HEK293 (cell line): ENCODE measurements around the gene JAZF1.

Experiments
- CTCF ChIA-PET: fragments of 350-600 bp; formaldehyde crosslinking; extraction: SDS; loops from one replicate; lab custom pipeline; 2021; ENCODE audit warnings: antibody characterized with exemption; lab: Yijun Ruan, JAX
- POLR2A ChIA-PET: fragments of 300-600 bp; formaldehyde crosslinking; extraction: SDS; loops from one replicate; lab custom pipeline; 2020; ENCODE audit warnings: antibody characterized with exemption, inconsistent platforms; lab: Yijun Ruan, JAX
- H3K27ac ChIP-seq: fragments of 200-500 bp; sonication (Bioruptor generic); 2 replicates; pipeline ENCODE4 v1.5.1; 2014; ENCODE audit warnings: low read depth, low read length, control low read depth, inconsistent platforms; ENCODE audit errors: extremely low read depth
- H3K36me3 ChIP-seq, 2 experiments: fragments of 200-500 bp in 1 of 2; sonication (Bioruptor generic) in 1 of 2; 1 replicate in 1 of 2; 2 replicates in 1 of 2; pipeline ENCODE4 v1.5.1; 2014 to 2017; ENCODE audit warnings: inconsistent platforms in 2 of 2, low read length in 2 of 2; ENCODE audit not compliant: control insufficient read depth in 2 of 2, insufficient read depth in 1 of 2
- H3K4me1 ChIP-seq: fragments of 200-500 bp; sonication (Bioruptor generic); 2 replicates; pipeline ENCODE4 v1.5.1; 2014; ENCODE audit warnings: mild to moderate bottlenecking, low read length, inconsistent platforms; ENCODE audit not compliant: control insufficient read depth, insufficient read depth
- H3K4me3 ChIP-seq: 2 replicates; pipeline ENCODE4 v1.5.1; 2011; ENCODE audit warnings: low read depth, mild to moderate bottlenecking, control low read depth, low read length, moderate library complexity
- H3K9me3 ChIP-seq: fragments of 200-500 bp; sonication (Bioruptor generic); 2 replicates; pipeline ENCODE4 v1.5.1; 2014; ENCODE audit warnings: low read depth, low read length, inconsistent platforms; ENCODE audit not compliant: control insufficient read depth, insufficient read depth
- ZBTB17 ChIP-seq: fragments of 450-650 bp; formaldehyde crosslinking; IDR thresholded peaks from 2 replicates; pipeline ENCODE4 v1.5.1; 2016; ENCODE audit warnings: missing biosample characterization, missing genetic modification characterization
- ZNF214 ChIP-seq: fragments of 450-650 bp; formaldehyde crosslinking; IDR thresholded peaks from 2 replicates; pipeline ENCODE4 v1.5.1; 2017; ENCODE audit warnings: missing biosample characterization, mild to moderate bottlenecking, missing genetic modification characterization, borderline replicate concordance
- ZNF221 ChIP-seq: fragments of 450-650 bp; formaldehyde crosslinking; IDR thresholded peaks from 2 replicates; pipeline ENCODE4 v1.5.1; 2017; ENCODE audit warnings: missing biosample characterization, missing genetic modification characterization, borderline replicate concordance
- ZNF510 ChIP-seq: fragments of 450-650 bp; formaldehyde crosslinking; IDR thresholded peaks from 2 replicates; pipeline ENCODE4 v1.5.1; 2018; ENCODE audit warnings: mild to moderate bottlenecking, missing genetic modification characterization, missing biosample characterization; ENCODE audit not compliant: insufficient replicate concordance
- ZNF658 ChIP-seq: fragments of 450-650 bp; formaldehyde crosslinking; IDR thresholded peaks from 2 replicates; pipeline ENCODE4; 2016; ENCODE audit warnings: missing biosample characterization, missing genetic modification characterization
- ZNF791 ChIP-seq: fragments of 450-650 bp; formaldehyde crosslinking; IDR thresholded peaks from 2 replicates; pipeline ENCODE4 v1.5.1; 2016; ENCODE audit warnings: missing biosample characterization, missing genetic modification characterization
- TF ChIP-seq, protein P1 (sequence below): fragments of 450-650 bp; formaldehyde crosslinking; IDR thresholded peaks from 2 replicates; pipeline ENCODE4 v1.5.1; 2016; ENCODE audit warnings: missing biosample characterization, missing genetic modification characterization
- TF ChIP-seq, protein P2 (sequence below): fragments of 450-650 bp; formaldehyde crosslinking; IDR thresholded peaks from 2 replicates; pipeline ENCODE4 v1.5.1; 2016; ENCODE audit warnings: missing biosample characterization, missing genetic modification characterization
- TF ChIP-seq, protein P3 (sequence below): fragments of 450-650 bp; formaldehyde crosslinking; IDR thresholded peaks from 2 replicates; pipeline ENCODE4 v1.5.1; 2017; ENCODE audit warnings: missing biosample characterization, missing genetic modification characterization
- TF ChIP-seq, protein P4 (sequence below): sonication (generic); formaldehyde crosslinking; IDR thresholded peaks from 2 replicates; pipeline ENCODE4 v1.8.1; 2022; ENCODE audit warnings: mild to moderate bottlenecking, moderate library complexity, missing genetic modification reagents
- TF ChIP-seq, protein P5 (sequence below): fragments of 450-650 bp; formaldehyde crosslinking; IDR thresholded peaks from 2 replicates; pipeline ENCODE4 v1.5.1; 2016; ENCODE audit warnings: missing biosample characterization, missing genetic modification characterization
- TF ChIP-seq, protein P6 (sequence below): fragments of 450-650 bp; formaldehyde crosslinking; IDR thresholded peaks from 2 replicates; pipeline ENCODE4 v1.5.1; 2016; ENCODE audit warnings: missing biosample characterization, missing genetic modification characterization, borderline replicate concordance

The JAZF1 gene

DNA sequence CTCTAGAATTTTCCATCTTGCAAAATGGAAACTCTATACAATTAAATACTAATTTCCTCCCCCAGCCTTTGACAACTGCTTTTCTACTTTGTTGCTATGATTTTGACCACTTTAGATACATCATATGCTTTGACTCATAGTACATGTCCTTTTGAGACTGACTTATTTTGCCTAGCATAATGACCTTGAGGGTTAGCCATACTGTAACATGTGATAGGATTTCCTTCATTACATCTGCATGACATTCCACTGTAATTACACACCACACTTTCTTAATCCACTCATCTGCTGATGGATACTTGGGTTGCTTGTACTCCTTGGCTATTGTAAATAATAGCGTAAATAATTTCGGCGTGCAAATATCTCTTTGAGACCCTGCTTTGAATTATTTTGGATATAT is 127.7 kb downstream of the JAZF1 start:
- H3K4me1 ChIP-seq: no peaks in the 10 kb centered on the region
- no peaks in the 10 kb centered on the region for H3K9me3 ChIP-seq
- no peak overlapping the region for H3K27ac ChIP-seq
- ChIA-PET CTCF (interaction anchor here (0.6 to 6.3 kb wide), 6 partner anchors 9 to 922 kb away, joined by 3 to 32 read pairs (median 6); partner anchors contain the start of gene HOXA4), POLR2A (interaction anchor here (0.6 kb wide), 1 partner anchor 13 kb away, joined by 3 read pairs; no protein-coding TSS in a partner anchor)
- H3K4me3 ChIP-seq: no peak overlapping the region
- H3K36me3 ChIP-seq: no peaks in the 10 kb centered on the region
- no peak for TF ChIP-seq ZNF510 (tag by site-specific recombination)
- TF ChIP-seq, protein P1, sequence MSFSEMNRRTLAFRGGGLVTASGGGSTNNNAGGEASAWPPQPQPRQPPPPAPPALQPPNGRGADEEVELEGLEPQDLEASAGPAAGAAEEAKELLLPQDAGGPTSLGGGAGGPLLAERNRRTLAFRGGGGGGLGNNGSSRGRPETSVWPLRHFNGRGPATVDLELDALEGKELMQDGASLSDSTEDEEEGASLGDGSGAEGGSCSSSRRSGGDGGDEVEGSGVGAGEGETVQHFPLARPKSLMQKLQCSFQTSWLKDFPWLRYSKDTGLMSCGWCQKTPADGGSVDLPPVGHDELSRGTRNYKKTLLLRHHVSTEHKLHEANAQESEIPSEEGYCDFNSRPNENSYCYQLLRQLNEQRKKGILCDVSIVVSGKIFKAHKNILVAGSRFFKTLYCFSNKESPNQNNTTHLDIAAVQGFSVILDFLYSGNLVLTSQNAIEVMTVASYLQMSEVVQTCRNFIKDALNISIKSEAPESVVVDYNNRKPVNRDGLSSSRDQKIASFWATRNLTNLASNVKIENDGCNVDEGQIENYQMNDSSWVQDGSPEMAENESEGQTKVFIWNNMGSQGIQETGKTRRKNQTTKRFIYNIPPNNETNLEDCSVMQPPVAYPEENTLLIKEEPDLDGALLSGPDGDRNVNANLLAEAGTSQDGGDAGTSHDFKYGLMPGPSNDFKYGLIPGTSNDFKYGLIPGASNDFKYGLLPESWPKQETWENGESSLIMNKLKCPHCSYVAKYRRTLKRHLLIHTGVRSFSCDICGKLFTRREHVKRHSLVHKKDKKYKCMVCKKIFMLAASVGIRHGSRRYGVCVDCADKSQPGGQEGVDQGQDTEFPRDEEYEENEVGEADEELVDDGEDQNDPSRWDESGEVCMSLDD (tag by site-specific recombination): no peak
- TF ChIP-seq, protein P2, sequence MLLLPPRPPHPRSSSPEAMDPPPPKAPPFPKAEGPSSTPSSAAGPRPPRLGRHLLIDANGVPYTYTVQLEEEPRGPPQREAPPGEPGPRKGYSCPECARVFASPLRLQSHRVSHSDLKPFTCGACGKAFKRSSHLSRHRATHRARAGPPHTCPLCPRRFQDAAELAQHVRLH (tag by site-specific recombination): no peak
- TF ChIP-seq, protein P3, sequence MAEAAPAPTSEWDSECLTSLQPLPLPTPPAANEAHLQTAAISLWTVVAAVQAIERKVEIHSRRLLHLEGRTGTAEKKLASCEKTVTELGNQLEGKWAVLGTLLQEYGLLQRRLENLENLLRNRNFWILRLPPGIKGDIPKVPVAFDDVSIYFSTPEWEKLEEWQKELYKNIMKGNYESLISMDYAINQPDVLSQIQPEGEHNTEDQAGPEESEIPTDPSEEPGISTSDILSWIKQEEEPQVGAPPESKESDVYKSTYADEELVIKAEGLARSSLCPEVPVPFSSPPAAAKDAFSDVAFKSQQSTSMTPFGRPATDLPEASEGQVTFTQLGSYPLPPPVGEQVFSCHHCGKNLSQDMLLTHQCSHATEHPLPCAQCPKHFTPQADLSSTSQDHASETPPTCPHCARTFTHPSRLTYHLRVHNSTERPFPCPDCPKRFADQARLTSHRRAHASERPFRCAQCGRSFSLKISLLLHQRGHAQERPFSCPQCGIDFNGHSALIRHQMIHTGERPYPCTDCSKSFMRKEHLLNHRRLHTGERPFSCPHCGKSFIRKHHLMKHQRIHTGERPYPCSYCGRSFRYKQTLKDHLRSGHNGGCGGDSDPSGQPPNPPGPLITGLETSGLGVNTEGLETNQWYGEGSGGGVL (tag by site-specific recombination): no peak
- TF ChIP-seq ZBTB17: no peak
- TF ChIP-seq, protein P4, sequence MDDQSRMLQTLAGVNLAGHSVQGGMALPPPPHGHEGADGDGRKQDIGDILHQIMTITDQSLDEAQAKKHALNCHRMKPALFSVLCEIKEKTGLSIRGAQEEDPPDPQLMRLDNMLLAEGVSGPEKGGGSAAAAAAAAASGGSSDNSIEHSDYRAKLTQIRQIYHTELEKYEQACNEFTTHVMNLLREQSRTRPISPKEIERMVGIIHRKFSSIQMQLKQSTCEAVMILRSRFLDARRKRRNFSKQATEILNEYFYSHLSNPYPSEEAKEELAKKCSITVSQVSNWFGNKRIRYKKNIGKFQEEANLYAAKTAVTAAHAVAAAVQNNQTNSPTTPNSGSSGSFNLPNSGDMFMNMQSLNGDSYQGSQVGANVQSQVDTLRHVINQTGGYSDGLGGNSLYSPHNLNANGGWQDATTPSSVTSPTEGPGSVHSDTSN: no peak
- TF ChIP-seq, protein P5, sequence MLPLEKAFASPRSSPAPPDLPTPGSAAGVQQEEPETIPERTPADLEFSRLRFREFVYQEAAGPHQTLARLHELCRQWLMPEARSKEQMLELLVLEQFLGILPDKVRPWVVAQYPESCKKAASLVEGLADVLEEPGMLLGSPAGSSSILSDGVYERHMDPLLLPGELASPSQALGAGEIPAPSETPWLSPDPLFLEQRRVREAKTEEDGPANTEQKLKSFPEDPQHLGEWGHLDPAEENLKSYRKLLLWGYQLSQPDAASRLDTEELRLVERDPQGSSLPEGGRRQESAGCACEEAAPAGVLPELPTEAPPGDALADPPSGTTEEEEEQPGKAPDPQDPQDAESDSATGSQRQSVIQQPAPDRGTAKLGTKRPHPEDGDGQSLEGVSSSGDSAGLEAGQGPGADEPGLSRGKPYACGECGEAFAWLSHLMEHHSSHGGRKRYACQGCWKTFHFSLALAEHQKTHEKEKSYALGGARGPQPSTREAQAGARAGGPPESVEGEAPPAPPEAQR (tag by site-specific recombination): no peak
- no peak for TF ChIP-seq ZNF791 (tag by site-specific recombination)
- no peak for TF ChIP-seq ZNF221 (tag by site-specific recombination)
- TF ChIP-seq ZNF214 (tag by site-specific recombination): no peak
- TF ChIP-seq ZNF658 (tag by site-specific recombination): no peak
- TF ChIP-seq, protein P6, sequence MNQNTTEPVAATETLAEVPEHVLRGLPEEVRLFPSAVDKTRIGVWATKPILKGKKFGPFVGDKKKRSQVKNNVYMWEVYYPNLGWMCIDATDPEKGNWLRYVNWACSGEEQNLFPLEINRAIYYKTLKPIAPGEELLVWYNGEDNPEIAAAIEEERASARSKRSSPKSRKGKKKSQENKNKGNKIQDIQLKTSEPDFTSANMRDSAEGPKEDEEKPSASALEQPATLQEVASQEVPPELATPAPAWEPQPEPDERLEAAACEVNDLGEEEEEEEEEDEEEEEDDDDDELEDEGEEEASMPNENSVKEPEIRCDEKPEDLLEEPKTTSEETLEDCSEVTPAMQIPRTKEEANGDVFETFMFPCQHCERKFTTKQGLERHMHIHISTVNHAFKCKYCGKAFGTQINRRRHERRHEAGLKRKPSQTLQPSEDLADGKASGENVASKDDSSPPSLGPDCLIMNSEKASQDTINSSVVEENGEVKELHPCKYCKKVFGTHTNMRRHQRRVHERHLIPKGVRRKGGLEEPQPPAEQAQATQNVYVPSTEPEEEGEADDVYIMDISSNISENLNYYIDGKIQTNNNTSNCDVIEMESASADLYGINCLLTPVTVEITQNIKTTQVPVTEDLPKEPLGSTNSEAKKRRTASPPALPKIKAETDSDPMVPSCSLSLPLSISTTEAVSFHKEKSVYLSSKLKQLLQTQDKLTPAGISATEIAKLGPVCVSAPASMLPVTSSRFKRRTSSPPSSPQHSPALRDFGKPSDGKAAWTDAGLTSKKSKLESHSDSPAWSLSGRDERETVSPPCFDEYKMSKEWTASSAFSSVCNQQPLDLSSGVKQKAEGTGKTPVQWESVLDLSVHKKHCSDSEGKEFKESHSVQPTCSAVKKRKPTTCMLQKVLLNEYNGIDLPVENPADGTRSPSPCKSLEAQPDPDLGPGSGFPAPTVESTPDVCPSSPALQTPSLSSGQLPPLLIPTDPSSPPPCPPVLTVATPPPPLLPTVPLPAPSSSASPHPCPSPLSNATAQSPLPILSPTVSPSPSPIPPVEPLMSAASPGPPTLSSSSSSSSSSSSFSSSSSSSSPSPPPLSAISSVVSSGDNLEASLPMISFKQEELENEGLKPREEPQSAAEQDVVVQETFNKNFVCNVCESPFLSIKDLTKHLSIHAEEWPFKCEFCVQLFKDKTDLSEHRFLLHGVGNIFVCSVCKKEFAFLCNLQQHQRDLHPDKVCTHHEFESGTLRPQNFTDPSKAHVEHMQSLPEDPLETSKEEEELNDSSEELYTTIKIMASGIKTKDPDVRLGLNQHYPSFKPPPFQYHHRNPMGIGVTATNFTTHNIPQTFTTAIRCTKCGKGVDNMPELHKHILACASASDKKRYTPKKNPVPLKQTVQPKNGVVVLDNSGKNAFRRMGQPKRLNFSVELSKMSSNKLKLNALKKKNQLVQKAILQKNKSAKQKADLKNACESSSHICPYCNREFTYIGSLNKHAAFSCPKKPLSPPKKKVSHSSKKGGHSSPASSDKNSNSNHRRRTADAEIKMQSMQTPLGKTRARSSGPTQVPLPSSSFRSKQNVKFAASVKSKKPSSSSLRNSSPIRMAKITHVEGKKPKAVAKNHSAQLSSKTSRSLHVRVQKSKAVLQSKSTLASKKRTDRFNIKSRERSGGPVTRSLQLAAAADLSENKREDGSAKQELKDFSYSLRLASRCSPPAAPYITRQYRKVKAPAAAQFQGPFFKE: no peak
- TF ChIP-seq, all 188 proteins: peak for 0
